GM19025 (cell line): ENCODE data around the gene UBE2G1.

Source experiments
- ATAC-seq: cut with Tn5 transposase; IDR thresholded peaks from one replicate; pipeline ENCODE4 v1.9.1; 2021; ENCODE audit warnings: mild to moderate bottlenecking, low read depth, moderate library complexity; ENCODE audit not compliant: unreplicated experiment

UBE2G1 gene

GRCh38 chr17:4340914-4341615 lies 25.4 kb downstream of the UBE2G1 start:
- no peak for ATAC-seq

GRCh38 chr17:4334776-4335584 lies 31.5 kb downstream of the UBE2G1 start:
- ATAC-seq, result no peak

GRCh38 chr17:4334332-4334731 lies 32.1 kb downstream of the UBE2G1 start:
- ATAC-seq, result no peak

GRCh38 chr17:4333041-4333440 lies 33.4 kb downstream of the UBE2G1 start:
- no peak for ATAC-seq

GRCh38 chr17:4332296-4332970 lies 34.0 kb downstream of the UBE2G1 start:
- no peak for ATAC-seq

- no peak for ATAC-seq
Observed at GRCh38 chr17:4331614-4332013, 34.9 kb downstream of the UBE2G1 start.

GRCh38 chr17:4329838-4330237 lies 36.6 kb downstream of the UBE2G1 start:
- ATAC-seq, result no peak

- no peak for ATAC-seq
Observed at GRCh38 chr17:4327606-4328005, 38.9 kb downstream of the UBE2G1 start.

- ATAC-seq, result no peak
Observed at GRCh38 chr17:4326608-4327007, 39.9 kb downstream of the UBE2G1 start.

- no peak for ATAC-seq
Observed at GRCh38 chr17:4326112-4326511, 40.4 kb downstream of the UBE2G1 start.

- no peak for ATAC-seq
Observed at GRCh38 chr17:4324463-4324862, 42.0 kb downstream of the UBE2G1 start.

- no peak for ATAC-seq
Observed at GRCh38 chr17:4319221-4319620, 47.3 kb downstream of the UBE2G1 start.

- ATAC-seq, result no peak
Observed at GRCh38 chr17:4318596-4318995, 47.9 kb downstream of the UBE2G1 start.

GRCh38 chr17:4318186-4318585 lies 48.3 kb downstream of the UBE2G1 start:
- no peak for ATAC-seq

- no peak for ATAC-seq
Observed at GRCh38 chr17:4317610-4318009, 48.9 kb downstream of the UBE2G1 start.

- ATAC-seq, result no peak
Observed at GRCh38 chr17:4316648-4317047, 49.8 kb downstream of the UBE2G1 start.

- no peak for ATAC-seq
Observed at GRCh38 chr17:4314618-4315017, 51.9 kb downstream of the UBE2G1 start.

GRCh38 chr17:4314179-4314578 lies 52.3 kb downstream of the UBE2G1 start:
- ATAC-seq, result no peak

- ATAC-seq, result no peak
Observed at GRCh38 chr17:4313221-4314114, 53.0 kb downstream of the UBE2G1 start.

- no peak for ATAC-seq
Observed at GRCh38 chr17:4310354-4311060, 56.0 kb downstream of the UBE2G1 start.
